ENCODE results near the gene DDX27. TPM values are rescaled to one million over a fixed set of nuclear protein-coding genes. Genes with fewer than 3 reads are reported as not detected.

The DDX27 gene
- total and polyA plus RNA-seq, 2 of the 13 experiments (the other 11 are each of a cell fraction or from before 2014, with no cell fraction given) = 42.6 to 72.8 TPM

DNA sequence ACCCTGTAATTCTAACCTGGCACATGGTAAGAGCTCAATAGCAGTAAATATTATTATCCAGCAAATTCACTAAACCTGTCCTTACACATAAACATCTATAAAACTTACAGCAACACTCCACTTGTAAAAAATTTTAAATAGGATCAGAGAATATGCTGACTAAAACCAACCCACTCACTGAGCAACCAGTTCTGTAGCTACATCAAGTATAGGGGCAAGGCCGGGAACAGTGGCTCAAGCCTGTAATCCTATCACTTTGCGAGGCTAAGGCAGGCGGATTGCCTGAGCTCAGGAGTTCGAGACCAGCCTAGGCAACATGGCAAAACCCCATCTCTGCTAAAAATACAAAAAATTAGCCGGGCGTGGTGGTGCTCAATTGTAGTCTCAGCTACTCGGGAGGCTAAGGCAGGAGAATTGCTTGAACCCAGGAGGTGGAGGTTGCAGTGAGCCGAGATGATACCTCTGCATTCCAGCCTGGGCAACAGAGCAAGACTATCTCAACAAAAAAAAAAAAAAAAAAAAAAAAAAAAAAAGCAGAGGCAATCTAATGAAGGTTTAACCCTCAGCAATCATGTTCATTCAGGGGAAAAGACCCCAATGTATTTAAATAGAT is 37.8 kb upstream of the DDX27 start:
- intact Hi-C loops (cut with micrococcal nuclease; ENCODE audit: unreplicated experiment) = loop anchor here (5.0 kb wide), 1 partner anchor 36 kb away; the partner anchor contains the start of gene DDX27

More for the DNA sequence above, 37.8 kb upstream of the DDX27 start:
- Histone ChIP-seq H3K27me3 (ENCODE audit: control insufficient read depth in 1 of 2, insufficient read depth in 2 of 2, low read length in 2 of 2) (no peaks in the 10 kb centered on the region; a peak in 1 of 5 replicates), H3K36me3 (replicated peaks in 1 of 2; ENCODE audit: control insufficient read depth in 1 of 2, insufficient read depth in 2 of 2, low read length in 2 of 2) (peaks cover 6 to 9% of the 10 kb centered on the region in 2 experiments), H3K79me2 (ENCODE audit: insufficient read depth, low read length) (peaks cover 99% of the 10 kb centered on the region), H3K9ac (ENCODE audit: insufficient read depth, low read depth, low read length) (no peak overlapping the region), H3K4me2 (ENCODE audit: low read depth, low read length) (peak overlapping the region; percentile 19; the same call in 1 of the 2 replicates), H3K4me1 (ENCODE audit: insufficient read depth, low read length) (peaks cover 79% of the 10 kb centered on the region), H3K4me3 (replicated peaks in 1 of 3; ENCODE audit: insufficient read depth in 1 of 3, low read depth in 2 of 3, low read length in 3 of 3) (no peak overlapping the region), H3K9me3 (ENCODE audit: low read length) (no peaks in the 10 kb centered on the region), H2AFZ (ENCODE audit: low read length) (no peak overlapping the region), H3K27ac (ENCODE audit: extremely low read length, insufficient read depth, low read length) (peak overlapping the region; percentile 83), H4K20me1 (ENCODE audit: insufficient read depth, low read length) (peaks cover 70% of the 10 kb centered on the region)
- no peak for FAIRE-seq
- no peak for DNase-seq (ENCODE audit: low spot score)
- in situ Hi-C loops (cut with HindIII; ENCODE audit: extremely low pct_ligation_motif_present, low pct_unique_long_range_greater_than_20kb) = no loop called here
- TF ChIP-seq ZNF362 (CRISPR knock-in tag; IDR thresholded peaks at IDR 0.05; ENCODE audit: borderline replicate concordance) = 0 out of 2 replicates have a peak, but pooled peaks have one; percentile 30
- TF ChIP-seq ZNF547 (CRISPR knock-in tag; IDR thresholded peaks at IDR 0.05) = 0 out of 2 replicates have a peak, but pooled peaks have one; percentile 34
- TF ChIP-seq FOSL2 (CRISPR knock-in tag; IDR thresholded peaks at IDR 0.05) = no peak
- TF ChIP-seq, protein P1, sequence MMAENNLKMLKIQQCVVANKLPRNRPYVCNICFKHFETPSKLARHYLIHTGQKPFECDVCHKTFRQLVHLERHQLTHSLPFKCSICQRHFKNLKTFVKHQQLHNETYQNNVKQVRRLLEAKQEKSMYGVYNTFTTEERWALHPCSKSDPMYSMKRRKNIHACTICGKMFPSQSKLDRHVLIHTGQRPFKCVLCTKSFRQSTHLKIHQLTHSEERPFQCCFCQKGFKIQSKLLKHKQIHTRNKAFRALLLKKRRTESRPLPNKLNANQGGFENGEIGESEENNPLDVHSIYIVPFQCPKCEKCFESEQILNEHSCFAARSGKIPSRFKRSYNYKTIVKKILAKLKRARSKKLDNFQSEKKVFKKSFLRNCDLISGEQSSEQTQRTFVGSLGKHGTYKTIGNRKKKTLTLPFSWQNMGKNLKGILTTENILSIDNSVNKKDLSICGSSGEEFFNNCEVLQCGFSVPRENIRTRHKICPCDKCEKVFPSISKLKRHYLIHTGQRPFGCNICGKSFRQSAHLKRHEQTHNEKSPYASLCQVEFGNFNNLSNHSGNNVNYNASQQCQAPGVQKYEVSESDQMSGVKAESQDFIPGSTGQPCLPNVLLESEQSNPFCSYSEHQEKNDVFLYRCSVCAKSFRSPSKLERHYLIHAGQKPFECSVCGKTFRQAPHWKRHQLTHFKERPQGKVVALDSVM (CRISPR knock-in tag; IDR thresholded peaks at IDR 0.05) = peak; percentile 69
- peak; percentile 79 for TF ChIP-seq ZNF121 (CRISPR knock-in tag; IDR thresholded peaks at IDR 0.05)
- TF ChIP-seq ZMYM3 (CRISPR knock-in tag; IDR thresholded peaks at IDR 0.05) = 0 out of 2 replicates have a peak, but pooled peaks have one; percentile 33
- ChIA-PET CTCF (ENCODE audit: low intra/inter-chr PET ratio, low total read pairs) (no interaction called here), POLR2A (interaction anchor here (0.6 to 1.3 kb wide), 3 partner anchors 13 to 135 kb away, joined by 3 to 4 read pairs (median 4); partner anchors contain the start of gene CSE1L)
- 84% methylated on average over 8 of the region's 8 CpGs for WGBS (ENCODE audit: low lambda C conversion rate)
- BruUV-seq (replicated peaks) = no TSS peak
- ATAC-seq = no peak
